ENCODE measurements around the gene MMEL1.

- TF ChIP-seq CTCF (conservative IDR thresholded peaks at IDR 0.05) = no peak
- no peak for TF ChIP-seq EZH2 (IDR thresholded peaks at IDR 0.05; ENCODE audit: low read depth)
Observed at GRCh38 chr1:2623571-2624337, 9.1 kb downstream of the MMEL1 start.

All from PC-9 (cell line).